ENCODE data around the gene PAX2.

The PAX2 gene

DNA sequence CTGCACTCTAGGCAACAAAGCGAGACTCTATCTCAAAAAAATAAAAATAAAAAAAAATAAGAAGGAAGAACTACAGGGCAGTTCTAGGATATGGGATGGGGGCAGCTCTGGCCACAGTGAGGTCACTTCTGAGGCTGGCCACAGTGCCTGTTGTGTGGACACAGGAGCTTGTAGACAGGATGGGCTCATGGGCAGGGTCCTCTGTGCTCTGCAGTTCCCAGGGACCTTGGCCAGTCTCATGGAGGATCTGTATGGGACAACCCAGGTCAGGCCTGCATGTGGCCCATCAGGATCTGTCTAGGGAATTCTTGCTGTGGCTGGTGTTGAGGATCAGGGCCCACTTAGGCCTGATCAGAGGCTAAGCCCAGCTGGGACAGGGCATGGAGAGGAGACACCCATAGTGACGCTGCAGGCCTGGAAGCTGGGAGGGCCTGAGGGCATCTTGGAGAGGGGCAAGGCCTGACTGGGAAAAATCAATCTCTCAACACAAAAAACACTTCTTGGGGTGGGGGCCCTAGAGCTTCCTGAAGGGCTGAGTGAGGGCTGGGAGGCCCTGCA, 19.4 kb upstream of the PAX2 start:
- Histone ChIP-seq H3K4me1 (ENCODE audit: control insufficient read depth in 1 of 2, insufficient read depth in 2 of 2, low read length in 2 of 2) (peaks cover 0 to 29% of the 10 kb centered on the region in 2 donors), H3K27me3 (ENCODE audit: low read depth, low read length) (peaks cover 63% of the 10 kb centered on the region)

DNA sequence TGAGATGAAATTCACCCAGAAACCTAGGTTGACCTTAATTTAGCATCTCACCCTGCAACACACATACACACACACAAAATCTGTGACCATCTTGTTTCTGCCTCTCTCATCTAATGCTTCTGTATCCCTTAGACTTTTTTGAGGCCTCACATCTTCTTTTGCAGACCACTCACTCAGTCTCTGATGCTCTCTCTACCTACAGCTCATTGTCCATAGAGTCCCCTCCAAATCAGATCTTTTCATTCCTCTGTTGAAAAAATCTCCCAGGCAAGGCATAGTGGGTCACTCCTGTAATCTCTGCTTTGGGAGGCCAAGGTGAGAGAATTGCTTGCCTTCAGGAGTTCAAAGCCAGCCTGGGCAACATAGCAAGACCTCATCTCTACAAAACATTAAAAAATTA, 17.6 kb upstream of the PAX2 start:
- peaks cover 0 to 35% of the 10 kb centered on the region in 2 donors for H3K4me1 ChIP-seq (ENCODE audit: control insufficient read depth in 1 of 2, insufficient read depth in 2 of 2, low read length in 2 of 2)
- peaks cover 77% of the 10 kb centered on the region for H3K27me3 ChIP-seq (ENCODE audit: low read depth, low read length)
- H3K36me3 ChIP-seq (ENCODE audit: control insufficient read depth in 1 of 2, insufficient read depth in 2 of 2, low read length in 2 of 2): no peaks in the 10 kb centered on the region
- no peaks in the 10 kb centered on the region for H3K9me3 ChIP-seq (ENCODE audit: control insufficient read depth in 1 of 2, low read length in 2 of 2)
- H3K27ac ChIP-seq (ENCODE audit: low read length): no peak overlapping the region
- H3K4me3 ChIP-seq (ENCODE audit: low read depth in 1 of 2, low read length in 2 of 2): no peak overlapping the region

More for the DNA sequence above, 19.4 kb upstream of the PAX2 start:
- no peaks in the 10 kb centered on the region for H3K9me3 ChIP-seq (ENCODE audit: control insufficient read depth in 1 of 2, low read length in 2 of 2)
- no peak overlapping the region for H3K27ac ChIP-seq (ENCODE audit: low read length)
- H3K4me3 ChIP-seq (ENCODE audit: low read depth in 1 of 2, low read length in 2 of 2): no peak overlapping the region
- no peaks in the 10 kb centered on the region for H3K36me3 ChIP-seq (ENCODE audit: control insufficient read depth in 1 of 2, insufficient read depth in 2 of 2, low read length in 2 of 2)

DNA sequence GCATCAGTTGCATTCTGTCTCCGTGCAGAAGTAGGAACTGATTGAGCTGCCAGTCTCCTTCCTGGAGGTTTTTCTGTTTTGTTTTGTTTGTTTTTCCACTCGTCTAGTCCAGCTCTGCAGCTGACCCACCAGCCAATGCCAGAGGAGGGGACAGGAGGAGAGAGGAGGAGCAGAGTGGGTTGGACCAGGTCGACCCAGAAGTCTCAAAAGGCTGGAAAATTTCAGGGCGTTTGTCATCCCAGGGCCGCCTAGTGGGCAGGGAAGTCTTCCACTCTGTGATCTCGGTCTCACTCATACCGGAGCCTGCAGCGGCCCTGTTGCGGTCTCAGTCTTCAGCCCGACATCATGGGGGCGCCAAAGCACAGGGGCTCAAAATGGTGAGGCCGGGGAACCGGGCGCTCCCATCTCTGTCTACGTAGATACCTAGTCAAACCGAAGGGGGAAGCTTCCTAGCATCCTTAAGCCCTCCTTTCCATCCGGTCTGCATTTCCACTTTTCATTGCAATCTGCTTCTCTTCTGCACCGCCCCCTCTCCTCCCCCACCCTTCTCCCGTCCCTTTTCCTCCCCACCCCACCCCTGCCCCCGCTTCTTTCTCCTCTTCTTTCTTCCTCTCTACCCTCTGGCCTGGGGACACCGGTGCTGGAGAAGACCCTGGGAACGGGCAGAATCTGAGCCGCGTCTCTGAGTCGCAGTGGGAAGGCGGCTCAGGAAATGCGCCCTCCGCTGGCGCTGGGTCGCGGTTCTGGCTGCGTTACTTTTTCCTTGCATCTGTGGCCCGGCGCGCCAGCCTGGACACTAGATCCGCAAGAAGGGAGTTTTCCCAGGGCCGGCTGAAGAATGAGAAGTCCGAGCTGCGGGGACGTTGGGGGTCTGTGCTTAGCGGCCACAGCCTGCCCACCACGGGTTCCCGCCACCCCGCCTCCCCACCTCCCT, 16.2 kb upstream of the PAX2 start:
- Histone ChIP-seq H3K4me3 (ENCODE audit: low read depth in 1 of 2, low read length in 2 of 2) (peak overlapping the region in 1 of 2 donors; percentile 58), H3K36me3 (ENCODE audit: control insufficient read depth in 1 of 2, insufficient read depth in 2 of 2, low read length in 2 of 2) (no peaks in the 10 kb centered on the region), H3K4me1 (ENCODE audit: control insufficient read depth in 1 of 2, insufficient read depth in 2 of 2, low read length in 2 of 2) (peaks cover 0 to 29% of the 10 kb centered on the region in 2 donors), H3K9me3 (ENCODE audit: control insufficient read depth in 1 of 2, low read length in 2 of 2) (no peaks in the 10 kb centered on the region), H3K27me3 (ENCODE audit: low read depth, low read length) (peaks cover 77% of the 10 kb centered on the region), H3K27ac (ENCODE audit: low read length) (no peak overlapping the region)

DNA sequence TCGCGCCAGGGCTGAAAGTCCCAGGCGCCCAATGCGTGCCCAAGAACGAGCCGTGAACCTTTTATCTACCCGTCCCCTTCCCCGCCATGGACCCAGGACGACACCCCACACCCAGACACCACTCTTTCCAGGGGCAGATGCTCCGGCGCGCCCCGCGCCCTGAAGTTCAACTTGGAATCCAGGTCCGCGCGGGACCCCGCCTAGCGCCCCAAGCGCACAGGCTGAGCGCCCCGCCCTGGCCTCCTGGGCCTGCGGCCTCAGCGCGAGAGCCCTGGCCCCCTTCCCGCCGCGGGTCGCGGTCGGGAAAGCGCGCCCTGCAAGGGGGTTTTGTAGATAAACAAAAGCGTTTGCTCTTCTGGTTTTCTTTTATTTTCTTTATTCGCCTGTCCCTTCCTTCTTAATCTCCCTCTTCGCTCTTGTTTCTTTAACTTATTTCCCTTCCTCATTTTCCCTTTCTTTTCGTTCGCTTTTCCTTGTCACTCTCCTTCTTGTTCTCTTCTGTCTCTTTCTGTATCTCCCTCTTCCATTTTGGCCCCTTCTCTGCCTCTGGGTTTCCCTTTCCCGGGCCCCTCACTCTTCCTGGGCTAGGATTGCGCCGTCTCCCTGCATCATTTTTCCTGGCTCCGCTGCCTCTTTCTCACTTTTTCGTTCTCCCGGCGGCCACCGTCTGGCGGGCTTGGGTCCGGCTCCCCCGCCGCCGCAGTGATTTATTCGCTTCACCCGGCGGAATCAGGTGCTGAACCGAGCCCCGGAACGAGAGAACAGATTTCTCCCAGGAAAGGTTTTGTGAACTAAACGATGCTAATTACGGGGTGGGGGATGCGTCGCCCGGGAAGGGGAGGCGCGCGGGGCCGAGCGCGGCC, 15.3 kb upstream of the PAX2 start:
- H3K27me3 ChIP-seq (ENCODE audit: low read depth, low read length): peaks cover 80% of the 10 kb centered on the region
- no peaks in the 10 kb centered on the region for H3K36me3 ChIP-seq (ENCODE audit: control insufficient read depth in 1 of 2, insufficient read depth in 2 of 2, low read length in 2 of 2)
- H3K4me1 ChIP-seq (ENCODE audit: control insufficient read depth in 1 of 2, insufficient read depth in 2 of 2, low read length in 2 of 2): peaks cover 0 to 28% of the 10 kb centered on the region in 2 donors
- H3K4me3 ChIP-seq (ENCODE audit: low read depth in 1 of 2, low read length in 2 of 2): peak overlapping the region; percentile 7 to 58
- H3K9me3 ChIP-seq (ENCODE audit: control insufficient read depth in 1 of 2, low read length in 2 of 2): no peaks in the 10 kb centered on the region
- H3K27ac ChIP-seq (ENCODE audit: low read length): no peak overlapping the region

DNA sequence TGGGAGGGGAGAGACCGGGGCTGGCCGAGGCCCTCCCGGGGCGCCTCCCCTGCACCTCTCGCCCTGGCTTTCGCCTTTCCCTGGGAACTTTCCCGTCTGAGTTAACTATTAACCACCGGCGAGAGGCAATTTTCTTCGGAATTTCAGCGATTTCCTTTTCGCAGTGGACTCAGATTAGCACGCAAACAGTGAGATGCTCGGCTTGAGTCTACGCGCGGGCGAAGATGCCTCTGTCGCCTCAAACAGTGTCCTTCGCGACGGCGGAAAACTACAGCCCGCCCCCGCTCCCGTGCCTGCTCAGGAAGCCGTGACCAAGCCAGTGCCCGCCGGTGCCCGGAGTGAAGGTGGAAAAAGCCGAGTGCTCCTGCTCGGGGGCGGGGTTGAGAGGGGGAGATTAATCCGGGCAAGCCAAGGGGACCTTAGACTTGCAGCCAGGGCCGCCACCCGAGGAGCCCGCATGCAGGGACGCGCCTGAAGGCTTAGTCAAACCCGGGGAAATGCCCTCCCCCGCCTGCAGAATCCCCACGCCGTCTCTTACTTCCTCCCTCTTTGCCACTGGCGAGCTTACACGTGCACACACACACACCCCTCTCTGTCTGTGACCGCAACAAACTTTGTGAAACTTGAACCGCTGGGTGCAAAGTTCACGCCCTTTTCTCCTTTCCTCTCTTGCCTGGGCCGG, 14.5 kb upstream of the PAX2 start:
- Histone ChIP-seq H3K4me3 (ENCODE audit: low read depth in 1 of 2, low read length in 2 of 2) (peak overlapping the region; percentile 7 to 58), H3K27me3 (ENCODE audit: low read depth, low read length) (peaks cover 80% of the 10 kb centered on the region), H3K4me1 (ENCODE audit: control insufficient read depth in 1 of 2, insufficient read depth in 2 of 2, low read length in 2 of 2) (peaks cover 0 to 28% of the 10 kb centered on the region in 2 donors), H3K9me3 (ENCODE audit: control insufficient read depth in 1 of 2, low read length in 2 of 2) (no peaks in the 10 kb centered on the region), H3K36me3 (ENCODE audit: control insufficient read depth in 1 of 2, insufficient read depth in 2 of 2, low read length in 2 of 2) (no peaks in the 10 kb centered on the region), H3K27ac (ENCODE audit: low read length) (no peak overlapping the region)

DNA sequence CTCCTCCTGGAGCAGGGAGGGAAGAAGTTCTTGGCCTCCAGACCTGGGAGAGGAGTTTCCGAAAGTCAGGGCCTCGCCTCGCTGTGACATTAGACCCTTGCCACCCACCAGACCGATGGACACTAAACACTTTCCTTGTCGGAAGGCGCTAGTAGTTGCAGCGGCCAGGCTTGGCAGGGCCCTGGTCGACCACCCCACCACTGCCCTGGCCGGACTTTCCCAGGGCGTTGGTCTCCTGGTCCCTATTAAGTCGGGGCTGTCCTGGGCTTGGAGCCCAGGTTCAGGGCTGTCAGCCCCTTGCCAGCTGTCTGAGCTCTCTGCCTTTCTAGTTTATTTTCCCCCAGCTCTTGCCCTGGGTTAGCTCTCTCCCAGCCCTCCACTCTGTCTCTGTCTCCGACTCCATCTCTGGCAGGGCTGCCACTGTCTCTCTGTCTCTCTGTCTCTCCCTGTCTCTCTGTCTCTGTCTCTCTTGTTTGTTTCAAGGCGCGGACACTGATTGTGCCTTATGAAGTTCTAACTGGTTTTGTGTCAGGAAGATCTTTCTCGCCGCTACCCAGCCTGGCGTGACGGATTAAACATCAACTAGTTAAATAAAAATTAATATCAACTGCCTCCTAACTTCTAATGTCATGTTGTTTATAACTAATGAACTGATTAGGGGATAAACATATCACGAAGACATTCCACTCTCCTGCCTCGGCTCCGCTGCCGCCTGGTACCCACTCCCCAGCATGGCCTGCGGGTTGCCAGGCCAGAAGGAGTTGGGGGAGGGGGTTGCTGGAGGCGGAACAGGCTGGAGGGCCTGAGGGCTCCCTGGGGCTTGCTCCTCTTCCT, 13.8 kb upstream of the PAX2 start:
- Histone ChIP-seq H3K4me3 (ENCODE audit: low read depth in 1 of 2, low read length in 2 of 2) (no peak overlapping the region), H3K4me1 (ENCODE audit: control insufficient read depth in 1 of 2, insufficient read depth in 2 of 2, low read length in 2 of 2) (peaks cover 0 to 28% of the 10 kb centered on the region in 2 donors), H3K36me3 (ENCODE audit: control insufficient read depth in 1 of 2, insufficient read depth in 2 of 2, low read length in 2 of 2) (no peaks in the 10 kb centered on the region), H3K27ac (ENCODE audit: low read length) (no peak overlapping the region), H3K27me3 (ENCODE audit: low read depth, low read length) (peaks cover 80% of the 10 kb centered on the region), H3K9me3 (ENCODE audit: control insufficient read depth in 1 of 2, low read length in 2 of 2) (no peaks in the 10 kb centered on the region)

DNA sequence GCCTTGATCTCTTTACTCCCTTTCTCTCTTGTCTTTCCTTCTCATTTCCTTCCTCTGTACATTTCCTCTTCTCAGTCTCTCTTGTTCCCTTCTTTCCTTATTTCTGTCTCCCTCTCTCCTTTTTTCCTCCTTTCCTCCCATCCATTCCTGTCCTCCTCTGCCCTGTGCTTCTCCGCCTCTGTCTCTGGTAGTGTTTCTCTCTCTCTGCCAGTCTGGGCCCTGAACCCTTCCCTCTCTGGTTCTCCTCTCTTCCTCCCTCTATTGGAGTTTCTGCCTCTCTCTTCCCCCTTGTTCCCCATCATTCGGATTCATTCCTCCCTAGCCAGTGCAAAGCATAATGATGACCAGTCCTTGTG, 13.2 kb upstream of the PAX2 start:
- Histone ChIP-seq H3K9me3 (ENCODE audit: control insufficient read depth in 1 of 2, low read length in 2 of 2) (no peaks in the 10 kb centered on the region), H3K27me3 (ENCODE audit: low read depth, low read length) (peaks cover 85% of the 10 kb centered on the region), H3K36me3 (ENCODE audit: control insufficient read depth in 1 of 2, insufficient read depth in 2 of 2, low read length in 2 of 2) (no peaks in the 10 kb centered on the region), H3K4me1 (ENCODE audit: control insufficient read depth in 1 of 2, insufficient read depth in 2 of 2, low read length in 2 of 2) (peaks cover 0 to 29% of the 10 kb centered on the region in 2 donors), H3K27ac (ENCODE audit: low read length) (no peak overlapping the region), H3K4me3 (ENCODE audit: low read depth in 1 of 2, low read length in 2 of 2) (no peak overlapping the region)

DNA sequence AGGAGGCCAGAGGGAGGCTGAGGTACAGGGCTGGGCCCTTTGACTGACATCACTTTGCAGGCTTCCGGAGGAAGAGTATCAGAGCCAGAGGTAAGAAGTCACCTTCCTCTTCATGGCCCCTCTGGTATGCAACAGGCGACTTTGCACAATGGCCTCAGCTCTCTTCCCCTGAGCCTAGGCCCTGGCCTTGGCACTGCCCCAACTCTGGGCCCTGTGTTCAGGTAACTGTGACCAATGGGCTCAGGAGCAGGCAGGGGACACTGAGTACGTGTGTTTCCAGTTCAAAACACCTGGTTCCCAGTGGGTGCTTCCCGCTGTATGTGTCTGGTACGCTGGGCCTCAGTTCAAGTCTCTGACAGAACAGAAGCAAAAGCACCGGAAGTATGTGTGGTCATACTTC, 12.1 kb upstream of the PAX2 start:
- Histone ChIP-seq H3K27ac (ENCODE audit: low read length) (no peak overlapping the region), H3K36me3 (ENCODE audit: control insufficient read depth in 1 of 2, insufficient read depth in 2 of 2, low read length in 2 of 2) (no peaks in the 10 kb centered on the region), H3K4me3 (ENCODE audit: low read depth in 1 of 2, low read length in 2 of 2) (no peak overlapping the region), H3K9me3 (ENCODE audit: control insufficient read depth in 1 of 2, low read length in 2 of 2) (no peaks in the 10 kb centered on the region), H3K27me3 (ENCODE audit: low read depth, low read length) (peaks cover 85% of the 10 kb centered on the region), H3K4me1 (ENCODE audit: control insufficient read depth in 1 of 2, insufficient read depth in 2 of 2, low read length in 2 of 2) (peaks cover 0 to 41% of the 10 kb centered on the region in 2 donors)

DNA sequence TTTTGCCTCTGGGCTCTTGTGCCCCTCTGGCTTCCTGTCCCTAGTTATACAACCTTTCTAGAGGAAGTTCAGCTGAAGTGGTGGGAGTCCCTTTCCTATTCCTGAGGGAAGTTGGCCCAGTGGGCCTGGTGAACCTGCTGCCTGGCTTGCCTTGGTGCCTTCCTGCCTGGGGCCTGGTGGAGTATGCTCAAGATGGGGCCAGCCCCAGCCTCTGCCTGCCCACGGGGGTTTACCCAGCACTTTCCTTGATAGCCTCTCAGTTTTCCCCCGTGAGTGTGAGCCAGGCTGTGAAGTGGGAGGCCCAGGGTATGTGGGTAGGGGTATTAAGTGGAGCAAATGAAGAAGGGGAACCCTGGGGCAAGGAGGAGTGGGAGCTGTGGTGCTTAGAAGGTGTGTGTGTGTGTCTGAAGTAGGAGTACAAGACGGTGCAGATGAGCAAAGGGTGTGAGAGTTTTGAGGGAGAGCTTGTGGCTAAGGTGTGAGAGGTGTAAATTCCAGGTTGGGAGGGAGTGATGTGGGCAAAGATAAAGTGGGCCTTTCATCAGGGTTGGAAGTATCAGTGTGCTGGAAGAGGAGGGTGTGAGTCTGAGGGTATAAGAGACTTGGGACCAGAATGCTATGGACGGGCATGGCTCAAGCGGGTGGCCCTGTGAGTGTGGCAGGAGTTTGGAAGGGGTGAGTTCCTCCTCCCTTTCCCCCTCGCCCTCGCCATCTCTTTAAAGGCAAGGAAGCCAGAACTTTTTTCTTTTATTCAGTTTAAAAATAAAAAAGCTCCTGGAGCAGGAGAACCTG, 10.9 kb upstream of the PAX2 start:
- H3K27ac ChIP-seq (ENCODE audit: low read length): no peak overlapping the region
- peaks cover 0 to 37% of the 10 kb centered on the region in 2 donors for H3K4me1 ChIP-seq (ENCODE audit: control insufficient read depth in 1 of 2, insufficient read depth in 2 of 2, low read length in 2 of 2)
- H3K27me3 ChIP-seq (ENCODE audit: low read depth, low read length): peaks cover 88% of the 10 kb centered on the region
- H3K9me3 ChIP-seq (ENCODE audit: control insufficient read depth in 1 of 2, low read length in 2 of 2): no peaks in the 10 kb centered on the region
- no peak overlapping the region for H3K4me3 ChIP-seq (ENCODE audit: low read depth in 1 of 2, low read length in 2 of 2)
- H3K36me3 ChIP-seq (ENCODE audit: control insufficient read depth in 1 of 2, insufficient read depth in 2 of 2, low read length in 2 of 2): no peaks in the 10 kb centered on the region

DNA sequence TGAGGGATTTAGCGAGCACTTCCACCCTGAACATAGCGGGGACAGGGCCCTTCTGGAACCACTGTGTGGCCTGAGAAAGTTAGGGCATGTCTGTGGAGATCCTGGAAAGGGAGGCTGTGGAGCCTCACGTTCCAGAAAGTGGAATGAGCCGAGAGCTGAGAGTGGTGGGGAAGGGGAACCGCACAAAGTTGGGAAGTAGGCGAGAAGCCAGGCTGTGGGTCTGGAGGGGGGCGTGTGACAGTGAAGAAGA, 10.4 kb upstream of the PAX2 start:
- H3K4me3 ChIP-seq (ENCODE audit: low read depth in 1 of 2, low read length in 2 of 2): no peak overlapping the region
- no peaks in the 10 kb centered on the region for H3K9me3 ChIP-seq (ENCODE audit: control insufficient read depth in 1 of 2, low read length in 2 of 2)
- H3K27me3 ChIP-seq (ENCODE audit: low read depth, low read length): peaks cover 90% of the 10 kb centered on the region
- no peak overlapping the region for H3K27ac ChIP-seq (ENCODE audit: low read length)
- peaks cover 0 to 34% of the 10 kb centered on the region in 2 donors for H3K4me1 ChIP-seq (ENCODE audit: control insufficient read depth in 1 of 2, insufficient read depth in 2 of 2, low read length in 2 of 2)
- H3K36me3 ChIP-seq (ENCODE audit: control insufficient read depth in 1 of 2, insufficient read depth in 2 of 2, low read length in 2 of 2): no peaks in the 10 kb centered on the region

Measured in muscle layer of duodenum (tissue), 2 donors.